Measurements from ENCODE around the gene RIN3. TPM values are rescaled to one million over a fixed set of nuclear protein-coding genes. Genes with fewer than 3 reads are reported as not detected.
A peak's percentile ranks its signal among the peaks of the same experiment; 100 is the strongest.

Gene RIN3
- total RNA-seq, 1 donor from 2014 or later: 70.6 TPM

- ATAC-seq (peak; percentile 79 to 81), DNase-seq (no peak)
- peaks cover 32% of the 10 kb centered on the region for H3K4me1 ChIP-seq
- no peaks in the 10 kb centered on the region for H3K36me3 ChIP-seq
- intact Hi-C loops (cut with DNase I): no loop called here
- H3K9me3 ChIP-seq: no peaks in the 10 kb centered on the region
- no peaks in the 10 kb centered on the region for H3K27me3 ChIP-seq (ENCODE audit: low read depth)
- no peak overlapping the region for H3K4me3 ChIP-seq
- H3K27ac ChIP-seq: no peak overlapping the region
- TF ChIP-seq CTCF (IDR thresholded peaks at IDR 0.05): no peak
Observed at GRCh38 chr14:92472860-92473259, 40.7 kb upstream of the RIN3 start.

GRCh38 chr14:92473261-92473968 lies 40.2 kb upstream of the RIN3 start:
- DNase-seq: no peak
- peak; percentile 23 to 26 for ATAC-seq
- Histone ChIP-seq H3K27me3 (ENCODE audit: low read depth) (no peaks in the 10 kb centered on the region), H3K27ac (no peak overlapping the region), H3K4me1 (peaks cover 32% of the 10 kb centered on the region), H3K9me3 (no peaks in the 10 kb centered on the region), H3K36me3 (no peaks in the 10 kb centered on the region), H3K4me3 (no peak overlapping the region)
- intact Hi-C loops (cut with DNase I): no loop called here
- TF ChIP-seq CTCF (IDR thresholded peaks at IDR 0.05): no peak

GRCh38 chr14:92473969-92474535 lies 39.5 kb upstream of the RIN3 start:
- H3K27ac ChIP-seq: no peak overlapping the region
- DNase-seq (no peak), ATAC-seq (no peak)
- H3K9me3 ChIP-seq: no peaks in the 10 kb centered on the region
- H3K36me3 ChIP-seq: no peaks in the 10 kb centered on the region
- peaks cover 32% of the 10 kb centered on the region for H3K4me1 ChIP-seq
- intact Hi-C loops (cut with DNase I): no loop called here
- no peak overlapping the region for H3K4me3 ChIP-seq
- no peak for TF ChIP-seq CTCF (IDR thresholded peaks at IDR 0.05)
- no peaks in the 10 kb centered on the region for H3K27me3 ChIP-seq (ENCODE audit: low read depth)

- H3K4me1 ChIP-seq: peaks cover 32% of the 10 kb centered on the region
- intact Hi-C loops (cut with DNase I): no loop called here
Observed at GRCh38 chr14:92475037-92475436, 38.5 kb upstream of the RIN3 start.

GRCh38 chr14:92475451-92476187 lies 38.0 kb upstream of the RIN3 start:
- no peak for TF ChIP-seq CTCF (IDR thresholded peaks at IDR 0.05)
- intact Hi-C loops (cut with DNase I): no loop called here
- peak; percentile 74 for DNase-seq
- Histone ChIP-seq H3K27ac (peak overlapping the region; percentile 9), H3K4me1 (peaks cover 32% of the 10 kb centered on the region), H3K9me3 (no peaks in the 10 kb centered on the region), H3K27me3 (ENCODE audit: low read depth) (no peaks in the 10 kb centered on the region), H3K36me3 (no peaks in the 10 kb centered on the region), H3K4me3 (no peak overlapping the region)
- peak; percentile 65 to 69 for ATAC-seq

More at GRCh38 chr14:92475037-92475436, 38.5 kb upstream of the RIN3 start:
- no peak for ATAC-seq
- no peak overlapping the region for H3K4me3 ChIP-seq
- TF ChIP-seq CTCF (IDR thresholded peaks at IDR 0.05): no peak
- H3K36me3 ChIP-seq: no peaks in the 10 kb centered on the region
- H3K27me3 ChIP-seq (ENCODE audit: low read depth): no peaks in the 10 kb centered on the region
- peak overlapping the region; percentile 9 for H3K27ac ChIP-seq
- DNase-seq: no peak
- no peaks in the 10 kb centered on the region for H3K9me3 ChIP-seq

All from lower lobe of right lung (tissue), 2 donors.